ENCODE results near the gene TMC2. TPM values are rescaled to one million over a fixed set of nuclear protein-coding genes. Genes with fewer than 3 reads are reported as not detected.

TMC2 gene
- total RNA-seq, 1 experiment from 2014 or later: not detected

DNA sequence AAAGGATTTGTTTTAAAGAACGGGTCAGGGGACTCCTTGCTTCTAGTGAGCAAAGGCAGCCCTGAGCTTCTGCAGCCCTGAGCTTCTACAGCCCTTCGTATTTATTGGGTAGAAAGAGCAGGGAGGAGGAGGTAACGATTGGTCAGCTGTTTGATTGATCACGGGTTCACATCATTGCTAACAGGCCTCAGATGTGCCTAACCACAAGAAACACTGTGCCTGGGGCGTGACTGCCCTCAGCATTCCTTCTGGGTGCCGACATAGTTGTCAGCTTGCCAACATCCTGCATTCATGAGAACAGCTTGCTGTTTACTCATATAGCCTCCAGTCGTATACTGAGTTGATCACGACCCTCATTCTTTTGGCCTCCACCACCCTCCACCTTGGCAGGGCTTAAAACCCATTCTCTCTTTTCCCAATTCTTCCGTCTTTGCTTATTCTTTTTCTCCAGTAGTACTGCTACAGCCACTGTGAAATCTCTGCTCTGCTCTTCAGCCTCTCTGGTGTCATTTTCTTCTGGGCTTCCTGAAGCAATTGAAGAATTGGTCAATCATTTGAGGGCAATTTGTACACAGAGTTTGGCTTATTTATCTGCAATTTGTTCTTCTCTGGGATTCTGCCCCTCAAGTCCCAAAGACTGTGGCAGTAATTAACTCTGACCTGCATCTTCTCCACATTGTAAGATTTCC is 90.6 kb downstream of the TMC2 start (continued):
- TF ChIP-seq ZBTB21 (CRISPR knock-in tag; IDR thresholded peaks at IDR 0.05; ENCODE audit: borderline replicate concordance): no peak

DNA sequence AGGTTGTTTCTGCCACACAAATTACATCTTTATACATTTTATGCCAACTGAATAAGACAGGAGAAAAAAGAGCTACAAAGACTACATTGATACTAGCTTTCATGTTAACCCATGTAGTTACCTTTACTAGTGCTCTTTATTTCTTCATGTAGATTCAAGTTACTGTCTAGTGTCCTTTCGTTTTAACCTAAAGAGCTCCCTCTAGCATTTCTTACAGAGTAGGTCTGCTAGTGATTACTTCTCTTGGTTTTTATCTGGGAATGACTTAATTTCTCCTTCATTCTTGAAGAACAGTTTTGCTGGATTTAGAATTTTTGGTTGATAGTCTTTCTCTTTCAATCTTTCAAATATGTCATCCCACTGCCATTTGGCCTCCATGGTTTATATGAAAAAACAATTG is 94.9 kb downstream of the TMC2 start:
- CTCF ChIA-PET: interaction anchor here (0.5 to 1.1 kb wide), 8 partner anchors 67 to 136 kb away, joined by 3 to 6 read pairs (median 4); no protein-coding TSS in a partner anchor

DNA sequence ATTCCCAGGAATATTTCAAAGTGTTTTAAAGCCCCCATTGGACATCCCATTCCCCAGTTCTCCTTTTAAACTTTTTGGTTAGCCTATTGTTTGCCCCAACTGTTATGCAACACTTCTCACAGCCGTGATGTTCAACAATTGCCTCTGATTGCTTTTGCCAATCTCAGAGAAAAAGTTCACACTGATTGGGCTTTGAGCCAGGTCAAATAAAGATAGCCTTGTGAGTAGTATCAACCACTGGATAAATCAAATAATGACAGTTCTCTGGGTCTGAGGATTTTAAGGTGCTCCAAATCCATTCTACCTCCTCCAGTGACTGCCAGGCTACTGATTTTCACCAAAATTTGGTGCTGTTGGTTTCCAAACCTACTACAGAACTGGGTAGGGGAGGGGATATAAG is 97.0 kb downstream of the TMC2 start:
- TF ChIP-seq, protein P1, sequence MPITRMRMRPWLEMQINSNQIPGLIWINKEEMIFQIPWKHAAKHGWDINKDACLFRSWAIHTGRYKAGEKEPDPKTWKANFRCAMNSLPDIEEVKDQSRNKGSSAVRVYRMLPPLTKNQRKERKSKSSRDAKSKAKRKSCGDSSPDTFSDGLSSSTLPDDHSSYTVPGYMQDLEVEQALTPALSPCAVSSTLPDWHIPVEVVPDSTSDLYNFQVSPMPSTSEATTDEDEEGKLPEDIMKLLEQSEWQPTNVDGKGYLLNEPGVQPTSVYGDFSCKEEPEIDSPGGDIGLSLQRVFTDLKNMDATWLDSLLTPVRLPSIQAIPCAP (CRISPR knock-in tag; IDR thresholded peaks at IDR 0.05): no peak
- TF ChIP-seq, protein P2, sequence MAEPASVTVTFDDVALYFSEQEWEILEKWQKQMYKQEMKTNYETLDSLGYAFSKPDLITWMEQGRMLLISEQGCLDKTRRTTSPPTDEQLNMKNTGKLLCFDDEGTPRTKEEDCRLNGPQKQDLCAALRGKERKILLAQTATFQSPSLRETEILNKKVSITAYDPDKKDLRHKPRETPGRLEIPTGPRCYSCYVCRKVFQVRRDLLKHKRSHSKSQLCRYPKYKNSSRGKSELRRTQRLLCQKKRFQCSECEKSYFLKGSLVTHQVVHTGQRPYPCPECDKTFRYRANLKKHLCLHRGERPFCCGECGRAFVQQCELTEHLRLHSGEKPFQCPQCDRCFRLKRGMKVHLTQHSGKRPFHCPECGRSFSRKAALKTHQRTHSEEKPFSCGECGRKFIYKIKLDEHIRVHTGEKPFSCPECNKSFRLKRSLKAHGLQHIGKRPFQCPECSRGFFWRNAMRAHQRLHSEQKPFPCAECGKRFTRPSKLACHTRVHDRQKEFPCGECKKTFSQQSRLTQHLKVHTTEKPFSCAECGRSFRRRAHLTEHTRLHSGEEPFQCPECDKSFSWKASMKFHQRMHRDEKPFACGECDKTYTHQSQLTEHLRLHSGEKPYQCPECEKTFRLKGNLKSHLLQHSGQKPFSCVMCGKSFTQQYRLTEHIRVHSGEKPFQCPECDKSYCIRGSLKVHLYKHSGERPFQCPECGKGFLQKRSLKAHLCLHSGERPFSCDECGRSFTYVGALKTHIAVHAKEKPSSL (CRISPR knock-in tag; conservative IDR thresholded peaks at IDR 0.05): no peak
- no peak for TF ChIP-seq CREM (CRISPR knock-in tag; IDR thresholded peaks at IDR 0.05)
- no peak for TF ChIP-seq ETV6 (CRISPR knock-in tag; IDR thresholded peaks at IDR 0.05)
- no peak for TF ChIP-seq GABPB1 (CRISPR knock-in tag; IDR thresholded peaks at IDR 0.05)
- TF ChIP-seq FOXJ3 (CRISPR knock-in tag; IDR thresholded peaks at IDR 0.05; ENCODE audit: borderline replicate concordance): no peak
- TF ChIP-seq HMGA2 (CRISPR knock-in tag; IDR thresholded peaks at IDR 0.05): no peak
- no peak for TF ChIP-seq GRHL2 (CRISPR knock-in tag; IDR thresholded peaks at IDR 0.05; ENCODE audit: insufficient replicate concordance, severe bottlenecking)
- TF ChIP-seq, protein P3, sequence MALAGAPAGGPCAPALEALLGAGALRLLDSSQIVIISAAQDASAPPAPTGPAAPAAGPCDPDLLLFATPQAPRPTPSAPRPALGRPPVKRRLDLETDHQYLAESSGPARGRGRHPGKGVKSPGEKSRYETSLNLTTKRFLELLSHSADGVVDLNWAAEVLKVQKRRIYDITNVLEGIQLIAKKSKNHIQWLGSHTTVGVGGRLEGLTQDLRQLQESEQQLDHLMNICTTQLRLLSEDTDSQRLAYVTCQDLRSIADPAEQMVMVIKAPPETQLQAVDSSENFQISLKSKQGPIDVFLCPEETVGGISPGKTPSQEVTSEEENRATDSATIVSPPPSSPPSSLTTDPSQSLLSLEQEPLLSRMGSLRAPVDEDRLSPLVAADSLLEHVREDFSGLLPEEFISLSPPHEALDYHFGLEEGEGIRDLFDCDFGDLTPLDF (CRISPR knock-in tag; IDR thresholded peaks at IDR 0.05): no peak
- TF ChIP-seq NR1H2 (CRISPR knock-in tag; IDR thresholded peaks at IDR 0.05): no peak
- TF ChIP-seq, protein P4, sequence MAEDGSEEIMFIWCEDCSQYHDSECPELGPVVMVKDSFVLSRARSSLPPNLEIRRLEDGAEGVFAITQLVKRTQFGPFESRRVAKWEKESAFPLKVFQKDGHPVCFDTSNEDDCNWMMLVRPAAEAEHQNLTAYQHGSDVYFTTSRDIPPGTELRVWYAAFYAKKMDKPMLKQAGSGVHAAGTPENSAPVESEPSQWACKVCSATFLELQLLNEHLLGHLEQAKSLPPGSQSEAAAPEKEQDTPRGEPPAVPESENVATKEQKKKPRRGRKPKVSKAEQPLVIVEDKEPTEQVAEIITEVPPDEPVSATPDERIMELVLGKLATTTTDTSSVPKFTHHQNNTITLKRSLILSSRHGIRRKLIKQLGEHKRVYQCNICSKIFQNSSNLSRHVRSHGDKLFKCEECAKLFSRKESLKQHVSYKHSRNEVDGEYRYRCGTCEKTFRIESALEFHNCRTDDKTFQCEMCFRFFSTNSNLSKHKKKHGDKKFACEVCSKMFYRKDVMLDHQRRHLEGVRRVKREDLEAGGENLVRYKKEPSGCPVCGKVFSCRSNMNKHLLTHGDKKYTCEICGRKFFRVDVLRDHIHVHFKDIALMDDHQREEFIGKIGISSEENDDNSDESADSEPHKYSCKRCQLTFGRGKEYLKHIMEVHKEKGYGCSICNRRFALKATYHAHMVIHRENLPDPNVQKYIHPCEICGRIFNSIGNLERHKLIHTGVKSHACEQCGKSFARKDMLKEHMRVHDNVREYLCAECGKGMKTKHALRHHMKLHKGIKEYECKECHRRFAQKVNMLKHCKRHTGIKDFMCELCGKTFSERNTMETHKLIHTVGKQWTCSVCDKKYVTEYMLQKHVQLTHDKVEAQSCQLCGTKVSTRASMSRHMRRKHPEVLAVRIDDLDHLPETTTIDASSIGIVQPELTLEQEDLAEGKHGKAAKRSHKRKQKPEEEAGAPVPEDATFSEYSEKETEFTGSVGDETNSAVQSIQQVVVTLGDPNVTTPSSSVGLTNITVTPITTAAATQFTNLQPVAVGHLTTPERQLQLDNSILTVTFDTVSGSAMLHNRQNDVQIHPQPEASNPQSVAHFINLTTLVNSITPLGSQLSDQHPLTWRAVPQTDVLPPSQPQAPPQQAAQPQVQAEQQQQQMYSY (CRISPR knock-in tag; IDR thresholded peaks at IDR 0.05): no peak
- DNase-seq (ENCODE audit: low spot score) (no peak), ATAC-seq (no peak)
- Mint-ChIP-seq H3K36me3 (no peaks in the 10 kb centered on the region), H3K27me3 (ENCODE audit: low read depth) (peaks cover 24% of the 10 kb centered on the region), H3K4me3 (no peak overlapping the region), H3K4me1 (no peaks in the 10 kb centered on the region), H3K27ac (no peak overlapping the region), H3K9me3 (0 out of 2 replicates have a peak, but pooled peaks cover 8% of the 10 kb centered on the region)
- POLR2A ChIA-PET: no interaction called here
- CTCF ChIA-PET: no interaction called here

More for the DNA sequence above, 94.9 kb downstream of the TMC2 start:
- Mint-ChIP-seq H3K36me3 (no peaks in the 10 kb centered on the region), H3K27me3 (ENCODE audit: low read depth) (peaks cover 34% of the 10 kb centered on the region), H3K9me3 (peaks cover 18% of the 10 kb centered on the region), H3K4me3 (no peak overlapping the region), H3K27ac (no peak overlapping the region), H3K4me1 (no peaks in the 10 kb centered on the region)
- POLR2A ChIA-PET: interaction anchor here (0.5 kb wide), 1 partner anchor 92 kb away, joined by 3 read pairs; no protein-coding TSS in a partner anchor
- TF ChIP-seq NR2C2 (CRISPR knock-in tag; IDR thresholded peaks at IDR 0.05): no peak
- DNase-seq (ENCODE audit: low spot score) (no peak), ATAC-seq (peak; percentile 44; the same call in 1 of the 2 replicates)

Measured in WTC11 (cell line).